Astrocyte of the spinal cord (primary cell): Measurements from ENCODE around the gene ZNF446.

Experiments
- DNase-seq: peaks from one replicate; pipeline ENCODE4 v3.0.0; 2011; ENCODE audit warnings: low read depth, low spot score
- H3K4me3 ChIP-seq: 2 replicates; pipeline ENCODE4 v1.5.1; 2011; ENCODE audit warnings: low read depth, mild to moderate bottlenecking, low read length, moderate library complexity
- in situ Hi-C: cut with HindIII; loops from 2 replicates; pipeline ENCODE4 v1.10.0; 2017; ENCODE audit warnings: low sequenced_read_pairs
- TF ChIP-seq, protein P1 (sequence below): IDR thresholded peaks from 2 replicates; pipeline ENCODE4 v1.5.1; 2012; ENCODE audit warnings: low read depth, mild to moderate bottlenecking, low read length, inconsistent platforms

ZNF446 gene

DNA sequence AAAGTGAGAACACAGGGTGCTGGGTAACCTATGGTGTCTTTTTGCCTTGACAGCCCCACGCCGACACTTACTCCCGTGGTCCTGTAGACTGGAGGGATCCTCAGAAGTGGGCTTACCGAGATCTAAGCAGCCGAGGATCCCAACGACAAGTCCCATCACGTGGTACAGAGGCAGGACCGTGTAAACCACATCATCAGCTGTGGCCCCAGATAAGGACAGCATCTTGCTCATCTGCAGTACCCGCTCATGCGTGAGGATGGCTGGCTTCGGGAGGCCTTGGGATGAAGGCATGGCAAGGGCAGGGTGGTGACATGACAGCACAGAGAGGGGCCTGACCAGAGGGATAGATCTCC, 33.6 kb downstream of the ZNF446 start:
- TF ChIP-seq, protein P1, sequence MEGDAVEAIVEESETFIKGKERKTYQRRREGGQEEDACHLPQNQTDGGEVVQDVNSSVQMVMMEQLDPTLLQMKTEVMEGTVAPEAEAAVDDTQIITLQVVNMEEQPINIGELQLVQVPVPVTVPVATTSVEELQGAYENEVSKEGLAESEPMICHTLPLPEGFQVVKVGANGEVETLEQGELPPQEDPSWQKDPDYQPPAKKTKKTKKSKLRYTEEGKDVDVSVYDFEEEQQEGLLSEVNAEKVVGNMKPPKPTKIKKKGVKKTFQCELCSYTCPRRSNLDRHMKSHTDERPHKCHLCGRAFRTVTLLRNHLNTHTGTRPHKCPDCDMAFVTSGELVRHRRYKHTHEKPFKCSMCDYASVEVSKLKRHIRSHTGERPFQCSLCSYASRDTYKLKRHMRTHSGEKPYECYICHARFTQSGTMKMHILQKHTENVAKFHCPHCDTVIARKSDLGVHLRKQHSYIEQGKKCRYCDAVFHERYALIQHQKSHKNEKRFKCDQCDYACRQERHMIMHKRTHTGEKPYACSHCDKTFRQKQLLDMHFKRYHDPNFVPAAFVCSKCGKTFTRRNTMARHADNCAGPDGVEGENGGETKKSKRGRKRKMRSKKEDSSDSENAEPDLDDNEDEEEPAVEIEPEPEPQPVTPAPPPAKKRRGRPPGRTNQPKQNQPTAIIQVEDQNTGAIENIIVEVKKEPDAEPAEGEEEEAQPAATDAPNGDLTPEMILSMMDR: no peak
- no peak overlapping the region for H3K4me3 ChIP-seq
- no peak for DNase-seq
- in situ Hi-C loops: no loop called here

DNA sequence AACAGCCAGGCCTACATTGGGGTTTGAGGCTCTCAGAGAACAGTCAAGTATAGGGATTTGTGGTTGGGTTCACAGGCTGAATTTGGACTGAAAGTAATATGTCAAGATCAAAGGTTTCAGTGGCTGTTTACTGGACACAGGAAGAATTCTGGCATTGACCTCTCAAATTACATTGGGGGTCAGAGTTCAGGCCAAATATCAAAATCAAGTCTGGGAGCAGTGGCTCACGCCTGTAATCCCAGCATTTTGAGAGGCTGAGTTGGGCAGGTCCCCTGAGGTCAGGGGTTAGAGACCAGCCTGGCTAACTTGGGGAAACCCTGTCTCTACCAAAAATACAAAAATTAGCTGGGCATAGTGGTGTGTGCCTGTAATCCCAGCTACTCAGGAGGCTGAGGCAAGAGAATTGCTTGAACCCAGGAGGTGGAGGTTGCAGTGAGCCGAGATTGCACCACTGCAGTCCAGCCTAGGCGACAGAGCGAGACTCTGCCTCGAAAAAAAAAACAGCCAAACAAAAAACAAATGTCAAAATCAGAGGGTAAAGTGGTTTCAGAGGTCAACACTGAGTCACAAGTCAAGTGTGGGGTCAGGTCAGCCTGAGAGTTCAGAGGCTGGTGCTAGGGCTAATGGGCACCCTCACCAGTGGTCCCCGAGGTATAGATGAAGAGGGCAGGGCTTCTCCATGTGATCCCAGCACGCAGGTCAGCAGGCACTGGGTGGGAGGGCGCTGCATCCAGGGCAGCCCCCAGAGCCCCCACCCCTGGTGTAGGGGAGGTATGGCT, 34.1 kb downstream of the ZNF446 start:
- in situ Hi-C loops: no loop called here
- DNase-seq: no peak
- no peak overlapping the region for H3K4me3 ChIP-seq
- TF ChIP-seq, protein P1: no peak

DNA sequence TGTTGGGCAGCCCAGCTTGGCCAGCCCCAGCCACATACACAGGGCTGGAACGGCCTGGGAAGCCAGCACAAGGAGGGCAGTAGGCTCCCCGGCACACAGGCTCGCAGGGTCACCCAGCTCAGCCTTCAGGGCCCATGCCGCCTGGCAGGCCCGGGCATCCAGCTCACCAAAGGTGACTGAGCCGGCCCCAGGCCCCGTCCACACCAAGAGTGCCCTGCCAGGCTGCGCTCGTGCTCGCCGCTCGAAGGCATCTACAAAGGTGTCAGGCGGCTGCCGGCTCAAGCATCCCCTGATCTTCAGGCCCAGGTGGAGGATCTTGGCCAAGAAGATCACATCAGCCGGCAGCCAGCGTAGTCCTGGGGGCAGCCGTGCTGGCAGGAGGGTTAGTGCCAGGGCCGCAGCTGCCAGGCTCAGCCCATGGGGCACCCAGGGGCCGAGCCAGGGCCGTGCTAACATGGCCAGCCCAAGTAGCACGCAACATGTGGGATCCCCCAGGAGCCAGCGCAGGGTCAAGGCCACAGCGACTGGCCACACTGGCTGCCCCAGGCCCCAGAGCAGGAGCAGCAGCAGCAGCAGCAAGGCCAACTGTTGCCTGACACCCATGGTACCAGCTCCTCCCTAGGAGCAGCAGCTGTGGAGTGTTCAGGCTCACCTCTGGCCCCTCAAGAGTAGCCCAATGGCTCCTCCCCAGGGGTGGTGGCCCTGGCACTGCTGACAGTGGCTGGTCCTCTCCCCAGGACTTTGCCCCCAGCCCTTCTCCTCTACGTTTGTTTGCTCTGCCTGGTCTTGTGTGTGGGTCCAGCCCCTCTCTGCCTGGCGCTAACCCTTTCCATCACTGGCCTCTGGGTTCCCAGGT, 35.4 kb downstream of the ZNF446 start, which contains the start of gene SLC27A5:
Gene SLC27A5, minus strand, starts transcription at position 640 of the 856 bp plus-strand sequence. Its CDS starts 37 bp downstream, at position 603.
- no peak for DNase-seq
- TF ChIP-seq, protein P1: no peak
- H3K4me3 ChIP-seq: no peak within 1 kb of the TSS
- in situ Hi-C loops: no loop called here

DNA sequence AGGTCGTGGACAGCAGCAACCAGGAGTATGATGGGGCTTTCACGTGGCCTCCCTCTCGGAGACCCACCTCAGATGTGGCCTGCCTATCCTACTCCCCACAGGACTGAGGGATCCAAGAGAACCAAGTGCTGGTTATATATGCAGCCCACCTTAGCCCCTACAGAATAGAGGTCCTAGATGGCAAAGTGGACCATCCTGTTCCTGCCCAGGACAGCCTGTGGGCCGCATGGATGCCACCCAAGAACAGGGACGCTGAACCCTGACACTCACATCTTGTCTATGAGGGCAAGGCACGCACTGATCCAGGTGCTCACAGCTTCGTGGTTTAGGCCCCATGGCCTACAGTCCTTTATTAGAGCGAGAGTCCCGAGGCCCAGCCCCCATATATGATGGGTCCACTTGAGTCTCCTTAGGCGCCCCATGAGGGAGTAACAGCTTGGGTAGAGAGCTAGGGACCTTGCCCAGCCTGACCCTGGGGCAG, 37.1 kb downstream of the ZNF446 start:
- no peak overlapping the region for H3K4me3 ChIP-seq
- DNase-seq: no peak
- TF ChIP-seq, protein P1: no peak
- in situ Hi-C loops: no loop called here

DNA sequence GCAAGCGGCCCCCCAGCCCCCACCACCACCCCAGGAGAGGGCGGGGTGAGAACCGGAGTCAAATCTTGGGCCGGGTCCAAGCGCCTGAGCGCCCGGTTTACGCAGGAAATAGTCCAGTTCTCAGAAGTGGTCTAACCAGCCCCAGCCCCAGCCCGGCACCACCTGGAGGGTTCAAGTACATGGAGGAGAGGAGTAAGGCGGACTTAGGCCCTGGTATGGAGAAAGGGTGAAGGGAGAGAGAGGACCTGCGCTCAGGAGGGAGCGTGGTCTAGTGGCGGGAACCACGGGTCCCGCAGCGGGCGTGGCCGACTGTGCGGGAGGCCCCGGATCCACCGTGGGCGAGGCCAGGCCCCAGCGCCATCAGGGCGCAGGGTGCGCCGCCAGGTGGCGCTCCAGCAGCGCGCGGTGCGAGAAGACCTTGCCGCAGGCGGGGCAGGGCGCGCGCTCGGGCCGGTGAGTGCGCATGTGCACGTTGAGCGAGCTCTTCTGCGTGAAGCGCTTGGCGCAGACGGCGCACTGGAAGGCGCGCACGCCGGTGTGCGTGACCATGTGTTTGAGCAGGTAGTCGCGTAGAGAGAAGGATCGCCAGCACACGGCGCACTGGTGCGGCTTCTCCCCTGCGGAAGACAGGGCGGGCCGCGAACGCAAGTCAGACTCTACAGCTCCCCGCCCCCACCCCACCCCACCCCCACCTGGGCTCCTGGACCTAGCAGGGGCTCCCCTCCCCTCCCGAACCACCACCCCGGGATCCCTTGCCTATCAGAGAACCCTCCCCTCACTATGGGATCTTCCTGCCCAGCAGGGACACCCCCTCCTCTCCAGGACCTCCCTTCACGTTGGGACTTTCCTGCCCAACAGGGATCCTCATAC, 37.8 kb downstream of the ZNF446 start:
- in situ Hi-C loops: no loop called here
- TF ChIP-seq, protein P1: peak; percentile 74
- peak; percentile 89 for DNase-seq
- peak overlapping the region; percentile 37 for H3K4me3 ChIP-seq

DNA sequence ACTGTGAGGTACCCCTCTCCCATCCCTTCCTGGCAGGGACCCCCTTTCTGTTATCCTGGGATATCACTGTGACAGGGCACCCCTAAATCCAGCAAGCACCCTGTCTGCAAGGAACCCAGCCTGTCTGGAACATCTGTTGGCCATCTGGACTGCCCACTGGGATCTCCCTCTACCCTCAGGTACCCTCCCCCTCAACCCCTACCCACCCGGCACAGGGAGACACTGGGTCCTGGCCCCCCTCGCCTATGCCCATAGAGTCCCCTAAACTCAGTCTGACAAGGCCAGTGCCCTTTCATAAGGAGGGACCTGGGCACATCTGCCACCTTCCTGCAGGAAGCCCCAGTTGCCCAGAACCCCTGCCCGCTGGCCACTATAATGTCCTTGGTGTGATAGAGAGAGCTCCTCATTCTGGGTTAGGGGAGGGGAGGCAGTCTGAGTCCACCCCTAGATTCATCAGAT, 38.4 kb downstream of the ZNF446 start:
- TF ChIP-seq, protein P1: no peak
- DNase-seq: no peak
- in situ Hi-C loops: no loop called here
- H3K4me3 ChIP-seq: peak overlapping the region; percentile 37
